Epithelial cell of esophagus (primary cell): ENCODE measurements around the gene PLEKHH2.
A peak's percentile ranks its signal among the peaks of the same experiment; 100 is the strongest.
"Not testable (repeated sequence)": the region's sequence is repeated elsewhere in the genome, so short reads cannot be mapped to it uniquely, and the experiment has no call there.

ENCODE experiments used
- DNase-seq: peaks from one replicate; pipeline ENCODE4 v3.0.0; 2010; ENCODE audit warnings: low read depth
- H3K4me3 ChIP-seq: 2 replicates; pipeline ENCODE4 v1.5.1; 2011; ENCODE audit warnings: mild to moderate bottlenecking, low read length, control low read depth
- TF ChIP-seq, protein P1 (sequence below): IDR thresholded peaks from 2 replicates; pipeline ENCODE4 v1.5.1; 2011; ENCODE audit warnings: low read depth, mild to moderate bottlenecking, low read length, control low read depth, inconsistent platforms; ENCODE audit not compliant: insufficient read depth; ENCODE audit errors: missing control alignments

The PLEKHH2 gene

DNA sequence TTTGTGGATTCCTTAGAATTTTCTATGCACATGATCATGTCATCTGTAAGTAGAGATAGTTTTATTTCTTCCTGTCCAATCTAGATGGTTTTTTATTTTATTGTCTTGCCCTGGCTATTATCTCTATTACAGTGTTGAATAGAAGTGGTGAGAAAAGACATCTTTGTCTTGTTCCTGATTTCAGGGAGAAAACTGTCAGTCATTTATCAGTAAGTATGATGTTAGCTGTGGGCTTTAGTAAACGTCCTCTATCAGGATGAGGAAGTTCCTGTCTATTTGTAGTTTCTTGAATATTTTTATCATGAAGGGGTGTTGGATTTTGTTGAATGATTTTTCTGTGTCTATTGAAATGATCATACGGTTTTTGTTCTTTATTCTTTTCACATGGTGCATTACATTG is 5.3 kb downstream of the PLEKHH2 start:
- no peak overlapping the region for H3K4me3 ChIP-seq
- DNase-seq = no peak
- TF ChIP-seq, protein P1, sequence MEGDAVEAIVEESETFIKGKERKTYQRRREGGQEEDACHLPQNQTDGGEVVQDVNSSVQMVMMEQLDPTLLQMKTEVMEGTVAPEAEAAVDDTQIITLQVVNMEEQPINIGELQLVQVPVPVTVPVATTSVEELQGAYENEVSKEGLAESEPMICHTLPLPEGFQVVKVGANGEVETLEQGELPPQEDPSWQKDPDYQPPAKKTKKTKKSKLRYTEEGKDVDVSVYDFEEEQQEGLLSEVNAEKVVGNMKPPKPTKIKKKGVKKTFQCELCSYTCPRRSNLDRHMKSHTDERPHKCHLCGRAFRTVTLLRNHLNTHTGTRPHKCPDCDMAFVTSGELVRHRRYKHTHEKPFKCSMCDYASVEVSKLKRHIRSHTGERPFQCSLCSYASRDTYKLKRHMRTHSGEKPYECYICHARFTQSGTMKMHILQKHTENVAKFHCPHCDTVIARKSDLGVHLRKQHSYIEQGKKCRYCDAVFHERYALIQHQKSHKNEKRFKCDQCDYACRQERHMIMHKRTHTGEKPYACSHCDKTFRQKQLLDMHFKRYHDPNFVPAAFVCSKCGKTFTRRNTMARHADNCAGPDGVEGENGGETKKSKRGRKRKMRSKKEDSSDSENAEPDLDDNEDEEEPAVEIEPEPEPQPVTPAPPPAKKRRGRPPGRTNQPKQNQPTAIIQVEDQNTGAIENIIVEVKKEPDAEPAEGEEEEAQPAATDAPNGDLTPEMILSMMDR = no peak

DNA sequence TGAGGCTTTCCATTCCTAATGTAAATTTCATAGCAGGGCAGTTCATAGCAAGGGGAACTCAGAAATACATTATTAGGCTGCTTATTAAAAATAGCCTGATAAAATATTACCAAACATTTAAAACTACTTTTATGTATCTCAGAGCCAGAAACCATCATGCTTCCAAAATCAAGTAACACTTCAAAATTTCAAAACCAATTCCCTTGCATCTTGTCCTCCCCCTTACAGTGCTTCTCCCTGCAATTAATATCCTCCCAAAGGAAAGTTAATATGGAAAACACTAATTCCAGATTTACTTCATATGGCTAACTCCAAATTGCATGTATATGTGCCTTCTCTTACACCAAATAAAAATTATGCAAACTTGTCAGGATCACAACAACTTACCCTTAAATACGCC is 6.6 kb downstream of the PLEKHH2 start:
- DNase-seq = no peak

DNA sequence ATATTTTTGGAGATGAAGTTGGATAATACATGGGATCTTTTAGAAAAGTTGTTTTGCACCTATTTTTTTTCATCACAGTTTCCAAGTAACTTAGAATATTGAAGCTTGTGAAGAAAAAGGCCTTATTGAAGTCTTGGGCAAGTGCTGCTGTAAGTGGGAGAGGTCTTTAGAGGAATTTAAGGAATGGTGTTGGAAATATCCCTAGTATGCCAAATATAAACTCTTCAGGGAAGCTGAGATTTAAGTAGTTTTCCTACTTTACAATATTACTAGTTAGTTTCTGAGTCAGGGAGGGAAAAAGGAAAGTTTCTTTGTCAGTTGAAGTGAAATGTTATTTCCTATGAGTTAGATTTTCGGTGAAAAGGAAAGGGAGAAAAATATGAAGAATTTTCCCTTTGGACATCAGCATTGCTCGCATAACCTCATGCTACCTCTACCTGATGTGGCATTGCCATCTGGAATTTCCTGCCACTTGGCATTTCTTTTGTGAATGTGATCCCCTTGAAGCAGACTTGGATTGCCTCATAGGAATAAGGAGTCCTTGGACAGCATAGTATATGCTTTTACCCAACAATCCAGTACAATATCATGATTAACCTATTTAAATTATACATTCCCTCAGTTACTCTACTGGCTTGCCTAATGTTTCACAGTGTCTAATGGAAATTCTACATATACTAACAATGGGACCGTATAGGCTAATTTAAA is 12.1 kb downstream of the PLEKHH2 start:
- no peak for DNase-seq
- TF ChIP-seq, protein P1 = no peak
- no peak overlapping the region for H3K4me3 ChIP-seq

More for the DNA sequence above, 6.6 kb downstream of the PLEKHH2 start:
- TF ChIP-seq, protein P1 = no peak
- H3K4me3 ChIP-seq = no peak overlapping the region

DNA sequence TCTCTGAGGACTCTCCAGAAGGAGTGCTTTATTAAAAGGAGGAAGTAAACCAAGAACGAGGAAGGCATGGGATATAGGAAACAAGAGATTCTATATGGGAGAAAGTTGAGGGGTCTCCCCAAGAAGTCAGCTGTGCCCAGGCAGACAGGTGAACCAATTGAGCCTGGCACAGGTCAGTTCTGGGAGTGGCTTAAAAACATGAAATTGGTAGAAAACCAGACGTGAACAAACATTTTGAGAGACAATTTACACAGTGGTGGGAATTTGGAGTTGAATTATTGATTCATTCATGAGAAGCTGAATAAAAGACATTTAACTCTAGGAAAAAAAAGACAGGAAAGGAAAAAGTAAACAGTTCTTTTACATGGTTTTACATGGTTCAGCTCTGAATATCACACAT is 16.4 kb downstream of the PLEKHH2 start:
- no peak for DNase-seq
- no peak overlapping the region for H3K4me3 ChIP-seq
- TF ChIP-seq, protein P1 = no peak

DNA sequence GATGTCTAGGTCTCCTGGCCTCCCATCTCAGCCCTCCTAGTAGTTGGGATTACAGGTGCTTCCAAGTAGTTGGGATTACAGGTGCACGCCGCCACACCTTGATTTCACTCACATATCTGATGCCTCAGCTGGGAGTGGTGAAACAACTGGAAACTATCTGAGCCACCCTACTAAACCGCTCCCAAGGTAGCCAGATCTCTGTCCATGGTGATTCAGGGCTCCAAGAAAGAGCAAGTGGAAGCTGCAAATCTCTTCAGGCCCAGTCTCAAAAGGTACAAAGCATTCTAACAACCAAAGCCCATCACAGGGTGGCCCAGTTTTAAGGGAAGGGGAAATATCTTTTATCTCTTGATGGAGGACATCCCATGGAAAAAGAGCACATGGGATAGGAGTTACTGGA is 20.2 kb downstream of the PLEKHH2 start:
- H3K4me3 ChIP-seq = no peak overlapping the region
- DNase-seq = peak; percentile 39
- TF ChIP-seq, protein P1 = no peak

DNA sequence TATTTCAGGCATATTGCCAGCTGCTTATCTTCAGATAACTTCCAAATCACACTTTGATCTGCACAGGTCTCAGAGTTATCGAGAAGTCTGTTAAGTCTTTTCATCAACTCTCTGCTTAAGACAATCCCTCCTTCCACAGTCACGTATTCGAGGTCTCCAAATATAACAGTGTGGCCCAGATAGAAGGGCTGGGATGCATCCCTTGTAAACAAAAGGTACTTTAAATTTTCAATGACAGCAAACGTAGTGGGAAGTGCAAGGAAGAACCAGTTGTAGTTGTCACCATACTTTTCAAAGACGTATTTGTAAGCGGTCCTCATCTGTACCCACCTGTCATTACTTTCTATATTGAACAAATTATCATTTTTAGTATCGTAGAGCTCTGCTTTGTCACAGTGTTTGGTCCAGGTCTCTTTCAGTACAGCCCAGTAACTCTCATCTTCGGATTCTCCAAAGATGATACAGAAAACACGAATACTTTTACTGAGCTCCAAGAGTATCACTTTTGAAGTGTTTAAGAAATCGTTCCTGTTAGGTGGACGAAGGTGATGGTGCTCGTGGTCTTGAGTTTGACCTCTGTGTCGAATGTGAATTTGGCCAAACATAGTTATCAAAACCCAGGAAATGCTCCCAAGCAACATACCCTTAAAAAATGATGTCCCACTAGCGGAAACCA is 38.7 kb downstream of the PLEKHH2 start:
- H3K4me3 ChIP-seq = peak overlapping the region; percentile 49
- TF ChIP-seq, protein P1 = no peak
- DNase-seq = no peak

DNA sequence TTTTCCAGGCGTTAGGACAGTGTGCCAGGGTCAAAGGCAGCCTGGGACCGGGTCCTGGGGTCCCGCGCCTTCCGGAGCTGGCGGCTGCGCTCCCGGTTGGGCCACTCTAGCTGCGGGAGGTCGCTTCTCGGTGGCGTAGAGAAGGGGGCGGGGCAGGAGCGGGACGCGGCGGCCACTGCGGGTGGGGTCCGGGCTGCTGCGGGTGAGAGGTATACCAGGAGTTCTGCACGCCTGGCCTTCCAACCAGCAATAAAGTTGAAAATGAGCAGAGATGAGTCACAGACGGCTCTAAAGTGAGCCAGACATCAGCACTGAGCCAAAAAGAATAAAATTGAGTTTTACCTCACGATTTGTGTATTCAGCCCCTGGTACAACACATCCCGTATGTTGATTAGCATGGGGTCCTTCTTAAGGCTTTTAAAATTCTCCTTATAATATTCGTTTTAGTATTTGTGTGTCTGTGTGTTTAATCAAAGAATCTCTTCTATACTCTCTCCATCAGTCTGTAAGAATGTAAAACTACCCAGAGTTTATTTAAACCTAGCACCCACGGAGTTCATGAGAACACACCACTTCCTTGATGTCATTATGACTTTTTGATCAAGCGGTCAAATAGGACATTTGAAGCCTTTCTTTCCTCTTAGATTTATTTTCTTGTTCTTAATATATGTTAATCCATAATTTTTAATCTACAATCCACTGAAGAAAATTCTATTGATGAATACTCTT is 39.4 kb downstream of the PLEKHH2 start, which contains the start of gene C1GALT1C1L:
Gene C1GALT1C1L, minus strand, starts transcription at position 108 of the 729 bp plus-strand sequence. Its CDS starts 107 bp downstream, at position 1.
- TF ChIP-seq, protein P1 = no peak
- peak within 1 kb of the TSS; percentile 49 for H3K4me3 ChIP-seq
- DNase-seq = peak; percentile 51

DNA sequence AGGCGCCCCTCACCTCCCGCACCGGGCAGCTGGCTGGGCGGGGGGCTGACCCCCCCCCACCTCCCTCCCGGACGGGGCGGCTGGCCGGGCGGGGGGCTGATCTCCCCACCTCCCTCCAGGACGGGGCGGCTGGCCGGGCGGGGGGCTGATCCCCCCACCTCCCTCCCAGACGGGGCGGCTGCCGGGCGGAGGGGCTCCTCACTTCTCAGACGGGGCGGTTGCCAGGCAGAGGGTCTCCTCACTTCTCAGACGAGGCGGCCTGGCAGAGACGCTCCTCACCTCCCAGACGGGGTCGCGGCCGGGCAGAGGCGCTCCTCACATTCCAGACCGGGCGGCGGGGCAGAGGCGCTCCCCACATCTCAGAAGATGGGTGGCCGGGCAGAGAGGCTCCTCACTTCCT is 40.7 kb downstream of the PLEKHH2 start:
- H3K4me3 ChIP-seq, DNase-seq: not testable (repeated sequence)
